Measurements from ENCODE around the gene ATOSB. TPM values are rescaled to one million over a fixed set of nuclear protein-coding genes. Genes with fewer than 3 reads are reported as not detected.

The ATOSB gene
- total RNA-seq, 1 experiment from 2014 or later = 7.4 TPM

DNA sequence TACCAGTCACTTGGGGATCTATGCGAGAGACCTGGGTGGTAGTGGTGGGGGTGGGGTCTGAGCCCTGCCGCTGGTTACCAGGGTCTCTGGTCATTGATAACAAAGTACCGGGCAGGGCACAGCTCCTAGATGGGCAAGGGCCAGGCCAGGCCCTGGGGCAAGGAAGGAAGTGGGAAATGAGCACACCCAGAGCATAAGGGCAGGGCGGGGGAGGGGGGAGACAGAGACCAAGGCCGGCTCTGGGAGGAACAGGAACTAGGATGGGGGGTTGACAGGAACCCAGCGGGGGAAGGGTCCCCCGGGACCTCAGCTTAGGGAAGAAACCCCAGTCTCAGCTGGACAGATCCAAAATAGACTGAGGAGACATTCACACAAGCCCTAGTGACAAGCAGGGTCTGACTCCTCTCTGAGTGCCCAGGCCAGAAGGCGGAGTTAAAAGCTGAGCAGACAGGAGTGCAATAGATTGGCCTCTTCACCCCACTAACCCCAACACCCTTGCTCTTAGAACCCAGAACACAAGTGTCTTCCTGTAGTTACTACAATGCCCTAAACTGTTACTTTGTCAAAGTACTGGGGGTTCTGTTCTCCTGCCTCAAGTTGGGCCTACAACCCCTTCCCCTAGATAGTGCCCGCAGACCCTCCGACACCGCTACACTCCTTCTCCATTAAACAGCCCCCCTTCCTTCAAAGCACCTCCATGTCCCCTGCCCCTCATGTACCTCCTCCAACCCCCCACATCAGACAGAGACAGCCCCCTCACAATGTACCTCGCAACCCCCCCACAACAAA, 628 bp downstream of the ATOSB start:
- in situ Hi-C loops (cut with HindIII; ENCODE audit: low sequenced_read_pairs) = no loop called here
- DNase-seq (ENCODE audit: low spot score) = no peak

DNA sequence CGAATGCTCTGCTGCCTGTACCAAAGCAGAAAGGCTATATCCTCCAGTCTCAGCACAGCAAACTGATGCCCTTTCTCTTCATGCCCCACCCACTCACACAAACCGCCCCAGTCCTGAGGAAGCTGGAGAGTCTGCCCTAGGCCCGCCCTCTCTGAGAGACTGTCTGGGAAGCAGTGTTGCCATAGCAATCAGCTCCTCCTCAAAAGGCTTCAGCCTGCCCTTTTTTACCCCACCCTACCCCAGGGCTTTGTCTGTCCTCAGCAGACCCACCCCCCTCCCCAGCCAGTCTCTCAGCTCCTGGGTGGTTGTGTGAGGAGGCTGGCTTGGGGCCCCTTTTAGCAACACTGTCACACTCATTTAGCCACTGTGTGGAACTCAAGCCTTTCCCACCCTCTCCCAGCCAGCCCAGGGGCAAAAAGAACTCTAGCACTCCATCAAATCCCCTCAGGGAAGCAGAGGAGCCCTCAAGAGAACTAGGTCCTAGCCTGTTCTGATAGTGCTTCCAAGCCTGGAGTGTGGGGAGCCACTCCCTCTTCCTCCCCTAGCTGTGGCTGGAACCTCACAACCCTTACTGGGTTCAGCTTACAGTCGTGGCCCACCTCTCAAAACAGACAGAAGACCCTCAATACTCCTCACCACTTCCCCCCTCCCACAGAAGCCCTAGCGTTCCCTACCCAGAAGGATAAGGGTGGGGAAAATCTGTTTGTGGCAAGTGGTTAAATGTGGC, 1.4 kb downstream of the ATOSB start:
- in situ Hi-C loops (cut with HindIII; ENCODE audit: low sequenced_read_pairs) = no loop called here
- peak; percentile 84 for DNase-seq (ENCODE audit: low spot score)

DNA sequence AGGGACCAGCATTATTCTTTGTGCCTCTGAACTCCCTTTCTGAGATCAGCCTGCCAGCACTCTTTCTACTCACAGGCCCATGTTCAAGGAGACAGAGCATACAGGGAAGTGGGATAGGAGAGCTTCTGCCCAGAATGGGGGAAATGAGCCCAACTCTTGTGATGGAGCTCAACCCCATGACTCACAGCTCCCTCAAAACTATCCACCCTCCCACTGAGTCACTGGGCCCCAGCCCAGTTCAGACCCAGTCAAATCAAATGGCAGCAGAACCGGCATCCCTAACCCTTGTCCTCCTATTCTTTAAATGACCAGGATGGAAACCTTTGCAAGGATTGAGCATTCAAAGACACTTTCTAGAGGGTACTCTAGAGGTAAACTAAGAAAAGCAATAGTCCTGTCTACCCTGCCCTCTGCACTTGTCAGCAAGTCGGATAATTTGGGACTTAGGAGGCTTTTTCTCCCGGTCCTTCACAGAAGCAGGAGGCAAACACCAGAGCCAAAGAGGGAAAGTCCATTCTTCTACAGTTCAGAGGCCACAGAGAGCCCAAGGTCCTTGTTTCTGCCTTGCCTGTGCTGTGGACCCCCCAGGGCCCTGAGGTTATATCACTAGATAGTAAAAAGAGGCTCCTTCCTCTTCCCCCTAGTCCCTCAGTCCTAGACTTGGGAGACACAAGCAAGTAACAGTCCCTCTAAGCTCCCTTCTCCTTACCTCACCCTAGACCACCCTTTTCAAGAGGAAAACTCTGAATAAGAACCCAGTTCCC, 3.2 kb downstream of the ATOSB start:
- DNase-seq (ENCODE audit: low spot score) = no peak
- in situ Hi-C loops (cut with HindIII; ENCODE audit: low sequenced_read_pairs) = no loop called here

DNA sequence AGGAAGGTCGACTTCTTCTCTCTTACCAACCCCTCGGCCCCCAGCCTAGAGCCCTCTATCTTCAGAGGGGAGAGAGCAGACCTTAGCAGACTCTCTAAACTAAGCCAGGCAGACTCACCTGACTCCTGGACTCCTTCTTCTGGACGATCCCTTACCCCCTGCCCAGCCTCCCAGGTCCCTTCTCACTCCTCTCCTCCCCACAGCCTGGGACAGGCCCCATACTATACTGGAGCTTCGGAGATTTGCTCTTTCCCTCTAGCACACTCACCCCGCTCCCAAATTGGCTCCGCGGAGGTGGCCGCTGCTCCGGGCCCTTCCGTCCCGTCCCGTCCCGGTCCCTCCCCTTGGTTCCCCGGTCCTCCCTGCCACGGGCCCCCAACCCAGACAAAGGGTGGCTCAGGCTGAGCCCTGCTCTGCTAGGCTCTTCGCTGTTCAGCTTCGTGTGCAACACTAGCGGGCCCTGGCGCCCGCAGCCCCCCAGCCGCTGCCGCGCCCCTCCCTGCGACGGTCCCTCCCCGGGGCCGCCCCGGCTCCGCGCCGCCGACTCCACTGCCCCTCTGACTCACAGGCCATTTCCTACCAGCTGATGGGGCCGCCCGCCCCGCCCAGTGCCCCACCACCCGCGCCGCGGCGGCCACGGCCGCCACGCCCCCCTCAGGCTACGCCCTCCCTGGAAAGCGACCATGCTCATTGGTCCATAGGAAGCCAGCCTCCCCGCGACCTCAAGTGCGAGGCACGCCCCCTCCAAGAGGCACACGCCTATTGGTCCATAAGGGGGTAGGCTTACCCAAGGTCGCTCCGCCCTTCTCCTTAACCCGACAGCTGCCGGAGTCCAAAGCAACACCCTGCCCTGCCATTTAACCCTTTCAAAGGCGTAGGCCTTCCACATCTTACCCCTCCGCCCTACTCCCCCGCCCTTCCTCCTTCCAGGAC, 4.4 kb downstream of the ATOSB start:
- in situ Hi-C loops (cut with HindIII; ENCODE audit: low sequenced_read_pairs) = no loop called here
- peak; percentile 99 for DNase-seq (ENCODE audit: low spot score)

DNA sequence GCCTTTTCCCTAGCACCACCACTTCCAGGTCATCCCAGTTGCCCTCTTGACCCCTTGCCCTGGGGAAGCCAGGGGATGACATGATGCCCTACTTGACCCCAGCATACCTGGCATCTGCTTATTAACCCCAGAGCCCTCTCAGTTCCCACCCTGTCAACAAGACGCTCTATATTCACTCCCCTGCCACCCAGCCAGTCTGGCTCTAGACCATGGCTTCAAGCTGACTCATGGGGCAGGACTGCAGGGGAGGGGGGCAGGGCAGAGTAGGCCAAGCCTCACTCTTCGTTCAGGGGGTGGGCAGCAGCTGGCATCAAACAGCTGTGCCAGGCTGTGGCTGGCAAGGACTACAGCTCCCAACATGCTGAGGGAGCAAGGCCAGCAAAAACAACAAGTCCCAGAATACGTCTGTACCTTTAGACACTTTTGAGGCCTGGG, 5.3 kb downstream of the ATOSB start:
- DNase-seq (ENCODE audit: low spot score) = no peak
- in situ Hi-C loops (cut with HindIII; ENCODE audit: low sequenced_read_pairs) = no loop called here

DNA sequence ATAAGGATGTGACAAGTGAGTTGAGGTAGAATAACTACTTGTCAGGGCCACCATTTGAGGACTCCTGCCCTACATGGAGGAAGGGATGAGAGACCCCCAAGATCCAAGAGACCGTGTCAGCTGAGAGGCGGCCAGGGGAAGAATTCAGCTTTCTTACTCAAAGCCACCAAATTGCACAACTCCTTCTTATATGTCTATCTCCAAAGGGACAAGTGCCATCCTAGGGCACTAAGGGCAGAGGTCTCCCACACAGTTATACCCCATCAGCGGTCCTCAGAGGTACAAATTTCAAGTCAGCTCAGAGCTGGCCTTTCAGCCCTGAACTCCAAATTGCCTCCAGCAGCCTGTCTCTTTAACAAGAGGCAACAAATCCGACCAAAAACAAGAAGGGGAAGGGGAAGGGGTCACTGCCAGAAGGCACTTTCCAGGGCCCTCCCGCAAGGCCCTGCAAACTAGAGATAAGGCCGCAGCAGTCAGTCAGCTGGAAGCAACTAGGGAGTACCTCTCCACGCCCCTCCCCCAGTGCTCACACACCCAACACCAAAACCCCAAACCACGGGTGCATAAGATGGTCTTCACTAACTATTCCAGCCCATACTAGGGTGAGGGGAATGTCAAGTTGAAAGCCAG, 6.6 kb downstream of the ATOSB start:
- in situ Hi-C loops (cut with HindIII; ENCODE audit: low sequenced_read_pairs) = no loop called here
- no peak for DNase-seq (ENCODE audit: low spot score)

DNA sequence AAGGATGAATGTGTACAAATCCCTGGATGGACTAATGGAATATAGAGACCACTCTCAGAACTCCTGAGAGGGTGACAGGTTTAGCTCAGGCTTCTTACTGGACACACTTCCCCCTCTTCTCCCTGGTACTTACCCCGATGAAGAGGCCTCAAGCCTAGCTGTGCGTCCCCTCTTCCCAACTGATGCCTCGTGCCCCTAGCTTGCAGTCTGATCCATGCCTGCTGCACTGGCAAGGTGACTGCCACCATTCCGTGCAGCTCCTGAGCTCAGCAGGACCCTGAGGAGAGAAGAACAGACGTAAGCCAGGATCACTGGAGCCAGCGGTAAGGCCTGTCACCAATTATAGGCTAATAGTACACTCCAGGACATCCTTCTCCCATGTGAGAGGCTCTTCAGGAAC, 7.2 kb downstream of the ATOSB start:
- in situ Hi-C loops (cut with HindIII; ENCODE audit: low sequenced_read_pairs) = no loop called here
- DNase-seq (ENCODE audit: low spot score) = no peak

DNA sequence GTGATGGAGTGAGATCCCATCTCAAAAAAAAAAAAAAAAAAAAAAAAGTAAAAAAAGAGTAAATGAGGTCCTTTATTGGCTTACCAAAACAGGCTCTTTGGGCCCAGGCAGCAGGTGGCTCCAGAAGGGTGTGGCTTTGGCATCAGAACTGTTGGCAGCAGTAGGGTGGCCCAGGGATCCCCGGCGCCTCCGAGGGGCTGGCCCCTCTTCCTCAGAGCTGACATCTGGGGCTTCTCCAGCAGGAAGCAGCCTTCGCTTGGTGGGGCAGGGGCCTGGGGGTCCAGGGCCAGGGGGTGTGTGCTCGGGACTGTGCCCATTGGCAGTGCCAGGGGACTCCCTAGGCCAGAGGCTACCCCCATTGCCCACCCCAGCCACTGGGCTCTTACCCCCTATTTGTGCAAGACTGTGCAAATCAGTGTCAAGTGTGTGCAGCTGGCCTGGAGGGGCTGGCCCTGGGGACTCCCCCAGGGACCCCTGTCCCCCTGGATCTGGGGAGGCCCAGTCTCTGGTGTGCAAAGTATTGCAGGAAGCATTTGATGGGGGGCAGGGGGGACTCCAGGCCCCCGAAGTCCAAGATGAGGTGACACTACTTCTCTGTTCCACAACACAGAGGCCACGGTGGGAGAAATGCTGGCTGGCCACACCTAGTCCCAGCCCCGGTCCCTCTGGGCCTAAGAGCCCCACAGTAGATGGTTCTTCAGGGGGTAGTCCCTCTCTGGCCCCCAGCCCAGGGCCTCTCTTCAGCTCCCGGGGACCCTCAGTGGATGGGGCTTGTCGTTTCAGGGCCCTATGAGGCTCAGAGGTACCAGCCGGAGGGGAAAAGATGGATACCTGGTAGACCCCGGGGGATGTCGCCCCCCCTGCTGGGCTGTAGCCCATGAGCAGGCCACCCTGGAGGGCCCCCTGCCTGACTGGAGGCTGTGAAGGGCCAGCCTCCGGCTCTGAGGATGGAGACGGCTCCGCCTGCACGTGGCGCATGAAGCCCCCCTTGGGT, 8.1 kb downstream of the ATOSB start:
- in situ Hi-C loops (cut with HindIII; ENCODE audit: low sequenced_read_pairs) = no loop called here
- no peak for DNase-seq (ENCODE audit: low spot score)

DNA sequence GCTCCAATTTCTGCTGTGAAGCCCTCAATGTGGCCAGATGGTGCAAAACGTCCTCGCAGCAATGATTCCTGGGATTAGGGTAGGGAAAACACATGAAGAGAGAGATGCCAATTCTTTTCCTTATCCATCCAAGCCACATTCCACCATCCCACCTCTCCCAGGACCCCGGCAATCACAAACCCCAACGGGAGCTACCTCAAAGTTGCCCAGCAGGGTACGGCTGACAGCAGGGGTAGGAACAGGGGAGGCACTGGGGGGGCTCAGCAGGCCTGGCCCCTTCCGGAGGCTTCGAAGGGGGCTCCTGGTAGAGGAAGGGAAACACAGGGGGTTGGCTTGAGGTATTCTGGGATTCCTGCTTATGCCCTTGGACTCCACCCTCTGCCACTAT, 9.3 kb downstream of the ATOSB start:
- DNase-seq (ENCODE audit: low spot score) = no peak
- in situ Hi-C loops (cut with HindIII; ENCODE audit: low sequenced_read_pairs) = no loop called here

DNA sequence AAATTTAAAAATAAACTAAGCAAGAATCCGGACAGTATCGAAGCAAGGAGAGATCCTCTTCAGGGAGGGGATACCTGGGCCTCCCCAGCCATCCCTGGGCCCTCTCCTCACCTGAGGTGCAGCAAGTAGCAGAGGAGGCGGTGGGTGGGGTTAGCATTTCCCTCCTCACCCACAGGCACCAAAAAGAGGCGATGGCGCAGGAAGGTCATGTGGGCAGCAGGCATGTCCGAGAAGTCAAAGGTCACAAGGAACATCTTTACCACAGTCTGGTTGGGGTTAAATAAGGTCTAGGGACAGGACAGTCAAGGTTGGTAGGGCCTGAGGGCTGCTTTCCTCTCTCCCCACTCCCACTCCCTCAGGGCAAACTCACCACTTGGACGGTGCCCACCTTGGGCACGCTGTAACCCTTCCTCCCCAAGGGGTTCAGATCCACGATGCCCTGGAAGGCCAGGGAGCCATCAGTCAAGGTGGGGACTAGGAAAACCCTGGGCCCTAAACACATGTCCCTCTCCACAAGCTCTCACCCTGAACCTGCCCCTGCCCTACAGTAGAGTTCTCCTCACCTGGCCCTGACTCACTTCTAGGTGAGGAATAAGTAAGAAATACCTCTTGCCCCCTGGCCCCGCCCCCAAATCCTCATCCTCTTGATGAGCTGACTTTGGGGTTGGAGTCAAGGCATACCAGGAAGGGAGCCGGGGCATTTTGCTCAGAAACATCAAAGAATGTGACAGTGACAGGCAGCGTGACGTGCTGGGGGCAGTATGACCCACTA, 9.9 kb downstream of the ATOSB start:
- in situ Hi-C loops (cut with HindIII; ENCODE audit: low sequenced_read_pairs) = no loop called here
- DNase-seq (ENCODE audit: low spot score) = no peak

DNA sequence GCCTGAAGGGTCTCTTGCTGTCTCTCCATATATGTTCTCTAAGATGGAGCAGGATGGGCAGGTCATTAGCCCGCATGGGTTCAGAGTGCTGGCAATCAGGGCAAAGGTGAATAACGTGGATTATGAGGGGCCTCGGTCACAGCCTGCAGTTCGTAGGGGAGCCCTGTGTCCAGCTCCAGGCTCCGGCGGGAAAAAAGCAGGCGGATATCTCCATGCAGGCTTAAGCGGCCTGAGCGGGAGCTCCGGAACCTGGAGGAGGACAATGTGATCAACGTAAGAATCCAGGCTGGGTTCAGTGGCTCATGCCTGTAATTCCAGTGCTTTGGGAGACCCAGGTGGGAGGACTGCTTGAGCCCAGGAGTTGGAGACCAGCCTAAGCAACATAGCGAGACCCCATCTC, 10.5 kb downstream of the ATOSB start:
- in situ Hi-C loops (cut with HindIII; ENCODE audit: low sequenced_read_pairs) = no loop called here

DNA sequence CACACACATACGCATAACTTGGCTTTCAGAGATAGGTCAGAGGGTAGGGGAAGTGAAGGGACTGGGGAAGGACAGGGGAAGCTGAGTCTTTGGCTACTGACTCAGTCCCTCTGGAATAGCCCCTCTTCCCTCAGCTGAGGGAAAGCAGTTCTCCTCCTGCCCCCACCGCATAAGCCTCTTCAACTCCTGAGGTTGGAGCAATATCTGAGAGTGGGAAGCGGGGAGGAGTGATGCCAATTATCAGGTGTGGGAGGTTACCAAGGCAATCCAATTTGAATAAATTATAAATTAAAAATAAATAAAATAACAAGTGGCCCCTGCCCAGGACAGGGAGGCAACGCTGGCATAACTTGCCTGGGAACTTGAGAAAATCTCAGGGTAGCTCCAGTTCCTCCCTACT, 11.1 kb downstream of the ATOSB start:
- in situ Hi-C loops (cut with HindIII; ENCODE audit: low sequenced_read_pairs) = no loop called here
- DNase-seq (ENCODE audit: low spot score) = no peak

More for the DNA sequence above, 10.5 kb downstream of the ATOSB start:
- no peak for DNase-seq (ENCODE audit: low spot score)

DNA sequence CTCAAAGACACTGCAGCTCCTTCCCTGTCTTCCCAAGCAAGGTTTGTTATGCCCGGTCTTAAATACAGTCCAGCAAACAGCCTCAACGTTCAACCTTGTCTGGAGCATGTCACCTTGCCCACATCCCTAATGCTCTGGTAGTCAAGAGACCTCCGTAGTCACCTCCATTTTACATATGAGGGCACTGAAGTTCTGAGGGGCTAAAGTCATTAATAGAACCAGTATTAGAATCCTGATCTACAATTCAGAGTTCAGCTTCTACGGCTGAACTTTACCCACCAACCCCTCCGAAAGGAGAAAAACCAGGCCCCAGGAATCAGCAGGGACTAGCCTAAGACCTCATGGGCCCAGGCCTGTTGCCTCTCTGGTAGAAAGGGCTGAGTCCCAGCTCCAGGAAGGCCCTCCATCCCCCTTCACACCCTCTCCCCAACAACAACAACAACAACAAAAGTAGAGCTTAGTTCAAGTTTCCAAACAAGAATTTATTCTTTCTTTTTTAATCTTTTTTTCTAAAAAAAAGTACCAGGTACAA, 11.9 kb downstream of the ATOSB start:
- in situ Hi-C loops (cut with HindIII; ENCODE audit: low sequenced_read_pairs) = no loop called here
- DNase-seq (ENCODE audit: low spot score) = no peak

DNA sequence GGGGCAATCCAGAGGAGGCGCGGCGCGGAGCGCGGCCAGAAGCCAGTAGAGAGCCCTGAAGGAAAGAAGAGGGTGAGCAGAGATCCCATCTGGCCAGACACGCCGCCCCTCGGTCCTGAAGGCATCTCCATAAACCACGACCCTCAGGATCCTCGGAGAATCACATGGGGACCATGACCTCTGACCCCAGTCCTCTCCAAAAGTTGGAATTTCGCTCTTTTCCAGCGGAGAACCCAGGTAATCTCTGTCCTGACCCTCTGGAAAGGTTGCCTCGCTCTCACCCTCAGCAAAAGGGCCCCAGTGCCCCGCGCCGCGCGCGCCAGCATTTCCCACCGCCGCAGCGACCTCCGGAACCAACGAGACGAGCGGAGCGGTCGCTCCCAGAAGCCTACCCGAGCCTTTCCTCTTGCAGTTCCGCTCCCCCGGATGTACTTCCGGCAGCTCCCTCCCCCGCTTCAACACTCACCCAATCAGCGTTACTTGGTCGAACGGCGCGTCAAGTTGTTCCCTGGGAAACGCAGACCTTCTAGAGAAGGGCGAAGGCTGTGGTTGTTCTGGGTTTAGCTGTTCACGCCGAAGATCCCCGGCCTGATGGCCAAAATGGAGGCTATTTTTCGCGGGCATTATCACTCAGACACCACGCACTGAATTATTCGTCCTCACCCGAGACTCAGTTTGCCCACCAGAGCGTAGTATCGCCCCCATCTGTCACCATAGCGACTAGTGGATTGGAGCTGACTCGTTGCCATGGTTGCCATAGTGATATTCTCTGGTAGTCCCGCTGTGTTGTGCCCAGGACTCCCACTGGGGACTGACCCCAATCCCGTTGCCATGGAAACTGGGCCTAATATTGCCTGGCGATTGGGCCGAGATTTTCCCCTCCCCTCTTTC, 12.6 kb downstream of the ATOSB start, which contains the start of gene STOML2:
TSS of gene STOML2 (minus strand) at position 363 of the 891 bp plus-strand sequence. CDS start at position 326, 37 bp downstream.
- in situ Hi-C loops (cut with HindIII; ENCODE audit: low sequenced_read_pairs) = no loop called here

DNA sequence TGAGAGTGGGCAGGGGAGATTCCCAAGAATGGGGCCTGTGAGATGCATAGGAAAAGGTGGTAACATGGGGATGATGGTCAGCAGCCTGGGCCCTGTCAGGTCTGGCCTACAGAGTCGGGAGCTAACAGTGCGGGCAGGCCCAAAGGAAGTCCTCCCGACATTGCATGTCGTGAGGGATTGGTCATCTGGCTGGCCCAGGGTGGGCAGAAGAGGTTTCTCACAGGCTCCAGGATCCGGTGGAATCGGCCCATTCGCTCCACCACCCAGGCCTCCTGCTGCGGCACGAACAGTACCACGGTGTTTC, 13.2 kb downstream of the ATOSB start:
- in situ Hi-C loops (cut with HindIII; ENCODE audit: low sequenced_read_pairs) = no loop called here

More for the DNA sequence above, 12.6 kb downstream of the ATOSB start, which contains the start of gene STOML2:
- peak; percentile 100 for DNase-seq (ENCODE audit: low spot score)

DNA sequence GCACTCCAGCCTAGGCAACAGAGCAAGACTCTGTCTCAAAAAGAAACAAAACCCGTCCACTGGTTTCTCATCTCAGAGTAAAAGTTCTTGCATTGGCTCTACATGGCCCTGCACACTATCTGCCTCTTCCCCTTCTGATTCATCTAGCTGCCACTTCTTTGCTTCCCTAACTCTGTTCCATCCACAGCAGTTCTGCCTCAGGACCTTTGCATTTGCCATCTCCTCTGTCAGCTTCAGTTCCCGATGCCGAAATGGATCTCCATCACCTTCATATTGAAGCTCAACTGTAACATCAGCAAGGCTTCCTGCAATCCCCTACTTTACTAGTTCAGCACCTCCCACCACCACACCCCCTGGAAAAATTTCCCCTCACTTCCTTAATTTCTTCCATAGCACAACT, 18.1 kb downstream of the ATOSB start:
- DNase-seq (ENCODE audit: low spot score) = no peak
- in situ Hi-C loops (cut with HindIII; ENCODE audit: low sequenced_read_pairs) = no loop called here

More for the DNA sequence above, 13.2 kb downstream of the ATOSB start:
- DNase-seq (ENCODE audit: low spot score) = no peak

Data from G401 (cell line).